ENCODE data around the gene NFKBIL1. TPM values are rescaled to one million over a fixed set of nuclear protein-coding genes. Genes with fewer than 3 reads are reported as not detected.
A peak's percentile ranks its signal among the peaks of the same experiment; 100 is the strongest.

Gene NFKBIL1
- total and polyA plus RNA-seq, 3 donors from 2014 or later = 25.9 to 55.3 (median 51.2) TPM

DNA sequence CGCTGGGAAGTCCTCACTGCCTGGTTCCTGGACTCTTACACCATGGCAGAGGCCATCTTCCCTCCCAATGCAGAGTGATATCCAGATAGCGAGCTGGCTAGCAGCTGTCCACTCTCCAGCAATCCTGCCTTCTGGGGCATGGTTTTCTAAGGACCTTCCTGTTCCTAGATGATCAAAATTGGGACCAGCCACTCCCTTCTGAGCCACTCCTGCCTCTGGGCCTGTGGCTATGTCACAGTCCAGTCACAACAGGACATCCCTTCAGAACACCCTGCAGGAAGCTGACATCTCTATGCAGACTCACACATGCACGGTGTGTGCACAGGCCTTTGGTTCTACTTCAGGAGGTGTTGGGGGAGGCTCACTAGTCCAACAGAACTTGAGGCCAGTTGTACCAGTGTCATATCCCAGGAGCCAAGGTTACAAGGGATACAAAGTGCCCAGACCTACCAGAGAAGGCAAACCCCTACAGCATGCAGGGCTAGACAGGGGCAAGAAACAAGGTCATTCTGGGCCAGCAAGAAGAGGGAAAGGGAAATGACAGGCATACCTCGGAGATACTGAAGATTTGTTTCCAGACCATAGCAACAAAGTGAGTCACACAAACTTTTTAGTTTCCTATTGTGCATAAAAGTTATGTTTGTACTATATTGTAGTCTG lies 21.3 kb upstream of the NFKBIL1 start:
- 75 to 84% methylated on average over 4 of the region's 4 CpGs for WGBS, 2 donors
- H3K27me3 ChIP-seq = no peaks in the 10 kb centered on the region
- no peak overlapping the region for H3K4me3 ChIP-seq
- TF ChIP-seq, protein P1, sequence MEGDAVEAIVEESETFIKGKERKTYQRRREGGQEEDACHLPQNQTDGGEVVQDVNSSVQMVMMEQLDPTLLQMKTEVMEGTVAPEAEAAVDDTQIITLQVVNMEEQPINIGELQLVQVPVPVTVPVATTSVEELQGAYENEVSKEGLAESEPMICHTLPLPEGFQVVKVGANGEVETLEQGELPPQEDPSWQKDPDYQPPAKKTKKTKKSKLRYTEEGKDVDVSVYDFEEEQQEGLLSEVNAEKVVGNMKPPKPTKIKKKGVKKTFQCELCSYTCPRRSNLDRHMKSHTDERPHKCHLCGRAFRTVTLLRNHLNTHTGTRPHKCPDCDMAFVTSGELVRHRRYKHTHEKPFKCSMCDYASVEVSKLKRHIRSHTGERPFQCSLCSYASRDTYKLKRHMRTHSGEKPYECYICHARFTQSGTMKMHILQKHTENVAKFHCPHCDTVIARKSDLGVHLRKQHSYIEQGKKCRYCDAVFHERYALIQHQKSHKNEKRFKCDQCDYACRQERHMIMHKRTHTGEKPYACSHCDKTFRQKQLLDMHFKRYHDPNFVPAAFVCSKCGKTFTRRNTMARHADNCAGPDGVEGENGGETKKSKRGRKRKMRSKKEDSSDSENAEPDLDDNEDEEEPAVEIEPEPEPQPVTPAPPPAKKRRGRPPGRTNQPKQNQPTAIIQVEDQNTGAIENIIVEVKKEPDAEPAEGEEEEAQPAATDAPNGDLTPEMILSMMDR (IDR thresholded peaks at IDR 0.05) = no peak
- TF ChIP-seq POLR2A (IDR thresholded peaks at IDR 0.05) = no peak
- H3K9me3 ChIP-seq = no peaks in the 10 kb centered on the region
- intact Hi-C loops (cut with DNase I; ENCODE audit: low total_unique reads) = no loop called here
- H3K4me1 ChIP-seq = no peaks in the 10 kb centered on the region
- no peaks in the 10 kb centered on the region for H3K36me3 ChIP-seq (ENCODE audit: low read depth, missing control alignments)
- DNase-seq = peak; percentile 0
- H3K27ac ChIP-seq = no peak overlapping the region

DNA sequence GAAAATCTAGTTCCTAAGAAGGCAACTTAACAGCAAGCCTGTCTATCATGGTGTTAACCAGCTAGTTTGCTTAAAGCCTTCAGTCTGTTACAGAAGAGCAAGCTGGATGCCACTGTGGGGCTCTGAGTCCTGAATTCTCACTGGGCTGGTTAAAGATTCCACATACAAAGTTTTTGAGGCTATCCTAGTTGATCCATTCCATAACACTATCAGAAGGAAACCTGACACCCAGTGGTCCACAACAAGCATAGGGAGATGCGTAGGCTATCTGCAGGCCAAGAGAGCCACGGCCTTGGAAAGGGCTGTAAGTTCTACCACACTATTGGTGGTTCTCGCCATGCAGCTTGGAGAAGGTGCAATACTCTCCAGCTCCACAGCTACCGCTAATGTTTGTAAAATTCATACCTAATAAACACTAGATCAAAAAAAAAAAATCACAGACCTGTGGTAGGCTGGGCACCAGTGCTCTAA lies 19.1 kb upstream of the NFKBIL1 start:
- no peak overlapping the region for H3K4me3 ChIP-seq
- no peaks in the 10 kb centered on the region for H3K9me3 ChIP-seq
- no peaks in the 10 kb centered on the region for H3K4me1 ChIP-seq
- no peak for DNase-seq
- intact Hi-C loops (cut with DNase I; ENCODE audit: low total_unique reads) = no loop called here
- 74 to 83% methylated on average over 4 of the region's 4 CpGs for WGBS, 2 donors
- H3K36me3 ChIP-seq (ENCODE audit: low read depth, missing control alignments) = no peaks in the 10 kb centered on the region
- H3K27ac ChIP-seq = no peak overlapping the region
- TF ChIP-seq, protein P1 (IDR thresholded peaks at IDR 0.05) = no peak
- no peak for TF ChIP-seq POLR2A (IDR thresholded peaks at IDR 0.05)
- H3K27me3 ChIP-seq = no peaks in the 10 kb centered on the region

DNA sequence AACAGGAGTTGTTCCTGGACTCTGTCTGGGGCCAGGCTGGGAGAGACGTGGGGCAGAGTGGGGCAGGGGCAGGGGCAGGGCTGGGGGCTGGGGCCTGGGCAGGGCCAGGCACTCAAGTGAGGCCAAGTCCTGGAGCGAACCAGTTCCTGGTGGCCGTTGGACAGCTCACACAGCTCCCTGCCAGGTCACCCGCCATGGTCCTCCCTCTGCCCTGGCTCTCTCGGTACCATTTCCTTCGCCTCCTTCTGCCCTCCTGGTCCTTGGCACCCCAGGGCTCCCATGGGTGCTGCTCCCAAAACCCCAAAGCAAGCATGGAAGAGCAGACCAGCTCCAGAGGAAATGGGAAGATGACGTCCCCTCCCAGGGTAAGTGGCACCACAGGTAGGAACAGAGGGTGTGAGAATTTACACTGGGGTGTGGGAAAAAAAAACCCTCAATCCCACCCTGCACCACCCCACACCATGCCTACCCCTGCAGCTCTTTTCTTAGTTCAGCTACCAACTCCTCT lies 18.5 kb upstream of the NFKBIL1 start, which contains the start of gene MCCD1:
Gene MCCD1 (plus strand): TSS at position 142 of the 508 bp plus-strand sequence. CDS start 53 bp downstream, at position 195.
- TF ChIP-seq POLR2A (IDR thresholded peaks at IDR 0.05) = no peak
- TF ChIP-seq, protein P1 (IDR thresholded peaks at IDR 0.05) = no peak
- intact Hi-C loops (cut with DNase I; ENCODE audit: low total_unique reads) = no loop called here
- Histone ChIP-seq H3K4me1 (no peaks in the 10 kb centered on the region), H3K36me3 (ENCODE audit: low read depth, missing control alignments) (no peaks in the 10 kb centered on the region), H3K4me3 (no peak within 1 kb of the TSS), H3K9me3 (no peaks in the 10 kb centered on the region), H3K27ac (no peak within 1 kb of the TSS), H3K27me3 (no peaks in the 10 kb centered on the region)
- WGBS, 2 donors = 17 to 59% methylated on average over 1 to 7 of the region's 7 CpGs
- no peak for DNase-seq

DNA sequence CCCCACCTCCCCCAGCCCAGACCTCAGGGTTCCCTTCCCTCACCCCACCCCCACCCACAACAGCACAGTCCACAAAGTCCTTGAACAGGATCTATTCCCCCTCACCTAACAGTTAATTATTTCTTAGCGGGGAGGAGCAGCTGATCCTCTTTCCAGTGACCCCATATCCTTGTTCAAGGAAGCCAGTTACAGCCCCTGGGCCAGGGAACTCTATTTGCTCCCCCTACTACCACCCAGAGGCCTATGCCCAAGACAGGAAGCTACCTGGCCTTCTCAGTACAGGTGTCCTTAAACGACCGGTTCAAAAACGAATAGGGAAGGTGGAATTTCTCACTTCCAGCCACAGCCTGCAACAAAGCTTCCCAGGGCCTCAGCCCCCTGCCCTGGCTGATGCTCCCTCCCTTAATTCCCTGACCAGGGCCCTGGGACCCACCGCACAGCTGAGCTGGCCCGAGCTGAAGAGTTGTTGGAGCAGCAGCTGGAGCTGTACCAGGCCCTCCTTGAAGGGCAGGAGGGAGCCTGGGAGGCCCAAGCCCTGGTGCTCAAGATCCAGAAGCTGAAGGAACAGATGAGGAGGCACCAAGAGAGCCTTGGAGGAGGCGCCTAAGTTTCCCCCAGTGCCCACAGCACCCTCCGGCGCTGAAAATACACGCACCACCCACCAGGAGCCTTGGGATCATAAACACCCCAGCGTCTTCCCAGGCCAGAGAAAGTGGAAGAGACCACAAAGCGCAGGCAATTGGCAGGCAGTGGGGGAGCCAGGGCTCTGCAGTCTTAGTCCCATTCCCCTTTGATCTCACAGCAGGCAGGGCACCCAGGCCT lies 17.9 kb upstream of the NFKBIL1 start:
- Histone ChIP-seq H3K27ac (no peak overlapping the region), H3K27me3 (no peaks in the 10 kb centered on the region), H3K36me3 (ENCODE audit: low read depth, missing control alignments) (no peaks in the 10 kb centered on the region), H3K4me3 (no peak overlapping the region), H3K9me3 (no peaks in the 10 kb centered on the region), H3K4me1 (no peaks in the 10 kb centered on the region)
- intact Hi-C loops (cut with DNase I; ENCODE audit: low total_unique reads) = no loop called here
- no peak for TF ChIP-seq POLR2A (IDR thresholded peaks at IDR 0.05)
- TF ChIP-seq, protein P1 (IDR thresholded peaks at IDR 0.05) = no peak
- DNase-seq = no peak
- 46 to 60% methylated on average over 10 to 12 of the region's 12 CpGs for WGBS, 2 donors

Measured in testis (tissue), 3 donors.